ENCODE measurements around the gene RASGEF1C.
"Not testable (repeated sequence)": the region's sequence is repeated elsewhere in the genome, so short reads cannot be mapped to it uniquely, and the experiment has no call there.

The RASGEF1C gene

GRCh38 chr5:180211761-180212035 is 2.7 kb upstream of the RASGEF1C start:
- no peak overlapping the region for H3K4me3 ChIP-seq (ENCODE audit: low read depth, low read length)
- TF ChIP-seq, protein P1, sequence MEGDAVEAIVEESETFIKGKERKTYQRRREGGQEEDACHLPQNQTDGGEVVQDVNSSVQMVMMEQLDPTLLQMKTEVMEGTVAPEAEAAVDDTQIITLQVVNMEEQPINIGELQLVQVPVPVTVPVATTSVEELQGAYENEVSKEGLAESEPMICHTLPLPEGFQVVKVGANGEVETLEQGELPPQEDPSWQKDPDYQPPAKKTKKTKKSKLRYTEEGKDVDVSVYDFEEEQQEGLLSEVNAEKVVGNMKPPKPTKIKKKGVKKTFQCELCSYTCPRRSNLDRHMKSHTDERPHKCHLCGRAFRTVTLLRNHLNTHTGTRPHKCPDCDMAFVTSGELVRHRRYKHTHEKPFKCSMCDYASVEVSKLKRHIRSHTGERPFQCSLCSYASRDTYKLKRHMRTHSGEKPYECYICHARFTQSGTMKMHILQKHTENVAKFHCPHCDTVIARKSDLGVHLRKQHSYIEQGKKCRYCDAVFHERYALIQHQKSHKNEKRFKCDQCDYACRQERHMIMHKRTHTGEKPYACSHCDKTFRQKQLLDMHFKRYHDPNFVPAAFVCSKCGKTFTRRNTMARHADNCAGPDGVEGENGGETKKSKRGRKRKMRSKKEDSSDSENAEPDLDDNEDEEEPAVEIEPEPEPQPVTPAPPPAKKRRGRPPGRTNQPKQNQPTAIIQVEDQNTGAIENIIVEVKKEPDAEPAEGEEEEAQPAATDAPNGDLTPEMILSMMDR (IDR thresholded peaks at IDR 0.05; ENCODE audit: borderline replicate concordance, insufficient read depth, low read depth, low read length) = no peak

DNA sequence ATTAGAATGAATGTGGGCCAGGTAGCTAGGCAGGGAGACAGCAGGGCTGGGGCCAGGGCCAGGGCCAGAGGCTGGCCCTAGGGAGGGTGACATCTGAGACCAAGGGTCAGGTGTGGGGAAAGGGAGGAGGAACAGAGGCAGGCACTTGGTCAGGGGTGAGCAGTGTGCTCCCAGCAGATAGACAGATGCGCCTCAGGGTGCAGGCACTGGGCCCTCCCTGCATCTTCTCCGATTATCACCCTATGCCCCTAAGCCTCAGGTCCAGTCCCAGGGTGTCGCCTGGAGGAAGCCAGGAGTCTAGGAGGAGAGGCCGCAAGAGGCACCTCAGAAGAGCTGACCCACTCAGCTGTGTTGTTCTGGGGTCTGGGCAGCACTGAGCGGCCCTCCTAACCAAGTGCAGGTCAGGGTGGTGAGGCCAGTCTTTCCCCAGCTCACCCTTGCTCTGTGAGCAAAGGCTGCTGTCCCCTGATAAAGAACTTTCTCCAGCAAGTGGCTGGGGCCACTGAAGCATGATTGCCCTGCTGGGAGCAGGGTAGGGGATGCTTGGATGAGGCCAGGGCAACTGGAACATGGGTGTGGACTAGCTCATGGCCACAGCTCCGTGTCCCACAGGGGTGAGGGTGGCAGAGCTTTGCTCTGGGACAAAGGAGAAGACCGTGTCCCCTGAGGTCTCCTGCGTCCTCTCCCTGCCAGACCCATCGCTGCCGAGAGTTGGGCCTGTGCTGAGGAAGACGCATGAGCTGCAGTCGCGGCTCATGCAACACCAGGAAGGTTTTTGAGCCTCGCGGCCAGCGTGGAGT is 2.1 kb upstream of the RASGEF1C start:
- no peak overlapping the region for H3K4me3 ChIP-seq (ENCODE audit: low read depth, low read length)
- TF ChIP-seq, protein P1 (IDR thresholded peaks at IDR 0.05; ENCODE audit: borderline replicate concordance, insufficient read depth, low read depth, low read length) = no peak

- not testable (repeated sequence) for H3K4me3 ChIP-seq (ENCODE audit: low read depth, low read length)
Measured at GRCh38 chr5:180210077-180210476, 1.1 kb upstream of the RASGEF1C start.

GRCh38 chr5:180208435-180209081 is 453 bp downstream of the RASGEF1C start:
- TF ChIP-seq, protein P1 (IDR thresholded peaks at IDR 0.05; ENCODE audit: borderline replicate concordance, insufficient read depth, low read depth, low read length) = 0 out of 2 replicates have a peak, but pooled peaks have one; percentile 14
- no peak overlapping the region for H3K4me3 ChIP-seq (ENCODE audit: low read depth, low read length)

DNA sequence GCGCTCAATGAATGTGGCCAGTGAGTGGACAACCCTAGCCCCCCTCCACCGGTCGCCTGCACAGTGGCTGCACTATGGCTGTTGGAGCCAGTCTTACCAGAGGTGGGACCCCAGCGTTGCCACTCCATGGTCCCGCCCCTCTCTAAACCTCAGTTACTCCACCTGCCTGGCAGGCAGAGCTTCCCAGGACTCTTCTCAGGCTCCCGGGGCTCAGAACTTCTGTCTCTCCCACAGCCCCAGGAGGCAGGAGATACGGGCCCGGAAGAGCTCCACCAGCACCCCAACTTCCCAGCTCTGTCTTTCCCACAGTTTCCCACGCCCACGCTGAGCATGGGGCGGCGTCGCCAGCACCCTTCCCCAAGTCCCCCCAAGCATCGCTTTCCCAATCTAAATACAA is 975 bp downstream of the RASGEF1C start:
- no peak overlapping the region for H3K4me3 ChIP-seq (ENCODE audit: low read depth, low read length)
- TF ChIP-seq, protein P1 (IDR thresholded peaks at IDR 0.05; ENCODE audit: borderline replicate concordance, insufficient read depth, low read depth, low read length) = no peak

DNA sequence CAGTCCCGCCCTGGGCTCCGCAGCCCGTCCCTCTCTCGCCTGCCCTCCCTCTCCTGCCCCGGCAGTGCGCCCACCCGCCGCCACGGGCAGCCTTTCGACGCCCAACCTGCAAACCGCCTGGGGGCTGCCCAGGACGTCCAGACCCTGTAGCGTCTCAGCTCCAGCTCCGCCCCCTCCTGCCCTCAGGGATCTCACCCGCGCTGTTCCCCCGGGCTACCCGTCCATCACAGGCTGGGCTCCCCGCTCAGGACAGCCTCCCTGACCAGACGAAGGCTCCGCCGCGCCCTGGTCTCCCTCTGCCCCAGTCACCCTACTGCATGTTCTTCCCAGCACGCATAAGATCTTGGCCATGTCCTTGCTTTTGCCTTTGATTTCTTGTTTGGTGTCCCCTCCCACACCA is 1.4 kb downstream of the RASGEF1C start:
- TF ChIP-seq, protein P1 (IDR thresholded peaks at IDR 0.05; ENCODE audit: borderline replicate concordance, insufficient read depth, low read depth, low read length) = no peak
- H3K4me3 ChIP-seq (ENCODE audit: low read depth, low read length) = no peak overlapping the region

GRCh38 chr5:180206993-180207392 is 2.0 kb downstream of the RASGEF1C start:
- no peak overlapping the region for H3K4me3 ChIP-seq (ENCODE audit: low read depth, low read length)
- TF ChIP-seq, protein P1 (IDR thresholded peaks at IDR 0.05; ENCODE audit: borderline replicate concordance, insufficient read depth, low read depth, low read length) = no peak
